HepG2 (cell line): ENCODE measurements around the gene PRELID1. TPM values are rescaled to one million over a fixed set of nuclear protein-coding genes. Genes with fewer than 3 reads are reported as not detected.

ENCODE experiments used
- CBX2 ChIP-seq, 2 experiments: fragments of 200-600 bp in 1 of 2; sonication (generic); formaldehyde crosslinking in 1 of 2; IDR thresholded peaks; 2 replicates each; pipeline versions ENCODE4 v1.7.0 to v1.8.1; 2018 to 2022; ENCODE audit warnings: low read depth in 2 of 2, low read length in 1 of 2, mild to moderate bottlenecking in 1 of 2, missing genetic modification reagents in 1 of 2
- CREB1 ChIP-seq, 2 experiments: fragments of 450-650 bp in 1 of 2; IDR thresholded peaks; 2 replicates each; pipeline ENCODE4 v1.6.1; 2016 to 2017; ENCODE audit warnings: control low read depth in 1 of 2, mild to moderate bottlenecking in 1 of 2, missing compliant biosample characterization in 1 of 2, missing genetic modification characterization in 1 of 2
- FOXP1 ChIP-seq, 2 experiments: fragments of 450-650 bp in 1 of 2; IDR thresholded peaks; 2 replicates each; pipeline ENCODE4 v1.6.1; 2017 to 2018; ENCODE audit warnings: antibody characterized with exemption in 1 of 2
- KLF11 ChIP-seq: IDR thresholded peaks from 2 replicates; pipeline ENCODE4 v1.6.1; 2016; ENCODE audit warnings: missing compliant biosample characterization
- MLXIP ChIP-seq: sonication (generic); formaldehyde crosslinking; IDR thresholded peaks from 2 replicates; pipeline ENCODE4 v1.9.0; 2021; ENCODE audit warnings: missing genetic modification reagents, borderline replicate concordance
- PLSCR1 ChIP-seq: sonication (generic); formaldehyde crosslinking; IDR thresholded peaks from 2 replicates; pipeline ENCODE4 v1.5.0; 2020; ENCODE audit warnings: missing genetic modification reagents, mild to moderate bottlenecking, borderline replicate concordance
- RAD21 ChIP-seq: fragments of 450-650 bp; formaldehyde crosslinking; IDR thresholded peaks from 2 replicates; pipeline ENCODE4 v1.5.0; 2020; ENCODE audit warnings: mild to moderate bottlenecking
- RERE ChIP-seq: IDR thresholded peaks from 2 replicates; pipeline ENCODE4 v1.6.1; 2016; ENCODE audit warnings: low read depth, missing genetic modification reagents, missing compliant biosample characterization
- TFE3 ChIP-seq: IDR thresholded peaks from 2 replicates; pipeline ENCODE4 v1.6.1; 2016
- WIZ ChIP-seq: sonication (generic); formaldehyde crosslinking; IDR thresholded peaks from 2 replicates; pipeline ENCODE4 v1.5.1; 2020; ENCODE audit warnings: mild to moderate bottlenecking, missing genetic modification reagents
- ZBTB8A ChIP-seq: sonication (generic); formaldehyde crosslinking; IDR thresholded peaks from 2 replicates; pipeline ENCODE4 v1.4.0; 2020; ENCODE audit warnings: mild to moderate bottlenecking, low read depth, missing genetic modification reagents, borderline replicate concordance
- ZKSCAN8 ChIP-seq: IDR thresholded peaks from 2 replicates; pipeline ENCODE4 v1.6.1; 2016; ENCODE audit warnings: borderline replicate concordance, missing genetic modification reagents, missing compliant biosample characterization
- ZNF280B ChIP-seq: sonication (generic); formaldehyde crosslinking; IDR thresholded peaks from 2 replicates; pipeline ENCODE4 v1.5.0; 2020; ENCODE audit warnings: missing genetic modification reagents, mild to moderate bottlenecking, borderline replicate concordance
- polyA plus RNA-seq, 8 experiments: library from polyadenylated mRNA; depleted of rRNA in 3 of 8; stranded (reverse) in 7 of 8; unstranded in 1 of 8; fragments of >200 nt; fragmentation: Illumina TruSeq in 4 of 8; extraction: Trizol in 4 of 8; gene quantifications; 2 replicates each; pipeline versions ENCODE4 v1.2.1 to v1.2.3, GENCODE V29; 2011 to 2016; ENCODE audit warnings: low read depth in 4 of 8, missing spikeins in 1 of 8, mixed read lengths in 1 of 8; ENCODE audit not compliant: insufficient read depth in 1 of 8
- total RNA-seq, 5 experiments: library from RNA; depleted of rRNA; stranded (reverse); fragments of >200 nt; fragmentation: Illumina TruSeq; extraction: Trizol; gene quantifications; 2 replicates each; pipeline ENCODE4 v1.2.3, GENCODE V29; 2016; ENCODE audit warnings: low read depth in 1 of 5

Gene PRELID1
- total and polyA plus RNA-seq, 2 of the 13 experiments (the other 11 are each of a cell fraction or from before 2014, with no cell fraction given), result 250 to 271 TPM

GRCh38 chr5:177351392-177352329 lies 48.1 kb downstream of the PRELID1 start, which contains the start of gene LMAN2 (continued):
- 0 out of 2 replicates have a peak, but pooled peaks have one; percentile 17 for TF ChIP-seq RERE (CRISPR knock-in tag)
- peak; percentile 70 for TF ChIP-seq CREB1 (IDR thresholded peaks at IDR 0.05)
- TF ChIP-seq CREB1 (CRISPR knock-in tag; IDR thresholded peaks at IDR 0.05), result peak; percentile 88
- TF ChIP-seq KLF11, result no peak
- TF ChIP-seq ZKSCAN8, result peak; percentile 25; the same call in 1 of the 2 replicates
- no peak for TF ChIP-seq ZNF280B (CRISPR knock-in tag)
- TF ChIP-seq WIZ (CRISPR knock-in tag), result no peak
- no peak for TF ChIP-seq ZBTB8A (CRISPR knock-in tag)
- TF ChIP-seq CBX2 (IDR thresholded peaks at IDR 0.05; ENCODE audit: low read depth, low read length), result no peak
- no peak for TF ChIP-seq CBX2 (CRISPR knock-in tag; IDR thresholded peaks at IDR 0.05; ENCODE audit: low read depth)
- TF ChIP-seq PLSCR1 (CRISPR knock-in tag), result no peak
- no peak for TF ChIP-seq FOXP1 (IDR thresholded peaks at IDR 0.05)
- TF ChIP-seq FOXP1 (CRISPR knock-in tag; IDR thresholded peaks at IDR 0.05), result no peak
- peak; percentile 27; the same call in 1 of the 2 replicates for TF ChIP-seq RAD21 (CRISPR knock-in tag)
- no peak for TF ChIP-seq MLXIP (CRISPR knock-in tag)
- TF ChIP-seq TFE3 (CRISPR knock-in tag), result 0 out of 2 replicates have a peak, but pooled peaks have one; percentile 11
